ENCODE results near the gene RNF157.

DNA sequence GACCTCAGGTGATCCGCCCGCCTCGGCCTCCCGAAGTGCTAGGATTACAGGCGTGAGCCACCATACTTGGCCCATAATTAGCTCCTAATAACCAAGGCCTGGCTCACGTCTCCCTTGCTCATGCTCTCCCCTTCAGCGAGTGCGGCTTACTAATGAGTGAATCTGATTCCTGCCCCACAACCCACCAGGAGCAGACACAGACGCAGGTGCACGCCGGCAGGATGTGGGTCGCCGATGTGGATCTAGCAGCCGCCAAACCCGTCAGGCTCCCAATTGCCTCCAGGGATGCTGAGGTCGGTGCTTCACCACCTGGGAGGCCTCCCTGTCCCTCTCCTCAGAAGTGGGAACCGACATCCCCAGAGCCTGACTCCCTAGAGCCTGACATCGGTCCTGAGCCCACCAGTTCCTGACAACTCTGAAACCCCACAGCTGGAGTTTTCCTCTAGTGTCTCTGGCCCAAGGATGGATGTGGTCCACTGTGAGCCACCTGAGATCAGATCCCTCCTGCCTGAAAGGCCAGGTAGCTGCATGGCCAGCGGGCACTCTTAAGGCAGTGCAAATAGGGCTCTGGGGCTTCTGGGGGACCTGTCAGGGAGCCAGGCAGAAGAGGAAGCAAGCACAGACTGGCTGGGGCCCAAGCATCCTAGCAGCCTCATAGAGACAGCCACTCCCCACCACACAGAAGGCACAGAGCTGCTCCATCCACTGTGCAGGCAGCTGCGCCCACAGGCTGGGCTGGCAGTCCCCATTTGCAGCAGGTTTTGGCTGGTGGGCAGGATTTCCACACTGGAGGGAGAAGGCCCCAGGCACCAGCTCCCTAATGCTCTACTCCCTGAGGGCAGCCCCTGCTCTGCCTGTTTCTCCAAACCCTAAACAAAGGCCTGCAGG, 147.5 kb downstream of the RNF157 start:
- TF ChIP-seq EP300 (IDR thresholded peaks at IDR 0.05): no peak
- TF ChIP-seq, protein P1, sequence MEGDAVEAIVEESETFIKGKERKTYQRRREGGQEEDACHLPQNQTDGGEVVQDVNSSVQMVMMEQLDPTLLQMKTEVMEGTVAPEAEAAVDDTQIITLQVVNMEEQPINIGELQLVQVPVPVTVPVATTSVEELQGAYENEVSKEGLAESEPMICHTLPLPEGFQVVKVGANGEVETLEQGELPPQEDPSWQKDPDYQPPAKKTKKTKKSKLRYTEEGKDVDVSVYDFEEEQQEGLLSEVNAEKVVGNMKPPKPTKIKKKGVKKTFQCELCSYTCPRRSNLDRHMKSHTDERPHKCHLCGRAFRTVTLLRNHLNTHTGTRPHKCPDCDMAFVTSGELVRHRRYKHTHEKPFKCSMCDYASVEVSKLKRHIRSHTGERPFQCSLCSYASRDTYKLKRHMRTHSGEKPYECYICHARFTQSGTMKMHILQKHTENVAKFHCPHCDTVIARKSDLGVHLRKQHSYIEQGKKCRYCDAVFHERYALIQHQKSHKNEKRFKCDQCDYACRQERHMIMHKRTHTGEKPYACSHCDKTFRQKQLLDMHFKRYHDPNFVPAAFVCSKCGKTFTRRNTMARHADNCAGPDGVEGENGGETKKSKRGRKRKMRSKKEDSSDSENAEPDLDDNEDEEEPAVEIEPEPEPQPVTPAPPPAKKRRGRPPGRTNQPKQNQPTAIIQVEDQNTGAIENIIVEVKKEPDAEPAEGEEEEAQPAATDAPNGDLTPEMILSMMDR (IDR thresholded peaks at IDR 0.05): no peak
